NCI-H1105 treated with DMSO at 0.1 percent for 48 hours (cell line): ENCODE data around the gene PTPRG.

Experiments
- DNase-seq: peaks from one replicate; lab custom pipeline; 2025; lab: John Stamatoyannopoulos, UW

Gene PTPRG

GRCh38 chr3:61966200-61966599, 404.8 kb downstream of the PTPRG start:
- no peak for DNase-seq

GRCh38 chr3:61967019-61967418, 405.6 kb downstream of the PTPRG start:
- DNase-seq: no peak

- DNase-seq: no peak
These were observed 406.6 kb downstream of the PTPRG start for GRCh38 chr3:61967937-61968336.

GRCh38 chr3:61974662-61975061, 413.3 kb downstream of the PTPRG start:
- DNase-seq: no peak

- no peak for DNase-seq
These were observed 413.8 kb downstream of the PTPRG start for GRCh38 chr3:61975199-61975598.

- no peak for DNase-seq
These were observed 414.6 kb downstream of the PTPRG start for GRCh38 chr3:61975936-61976335.

- DNase-seq: no peak
These were observed 417.4 kb downstream of the PTPRG start for GRCh38 chr3:61978460-61979419.

- no peak for DNase-seq
These were observed 418.3 kb downstream of the PTPRG start for GRCh38 chr3:61979638-61980037.

- no peak for DNase-seq
These were observed 418.7 kb downstream of the PTPRG start for GRCh38 chr3:61980041-61980440.

- DNase-seq: no peak
These were observed 419.7 kb downstream of the PTPRG start for GRCh38 chr3:61981060-61981459.

- DNase-seq: no peak
These were observed 422.1 kb downstream of the PTPRG start for GRCh38 chr3:61983479-61983878.

- DNase-seq: no peak
These were observed 423.6 kb downstream of the PTPRG start for GRCh38 chr3:61985020-61985419.

- DNase-seq: no peak
These were observed 425.1 kb downstream of the PTPRG start for GRCh38 chr3:61986473-61986872.

GRCh38 chr3:61989681-61990080, 428.3 kb downstream of the PTPRG start:
- DNase-seq: no peak

GRCh38 chr3:61990327-61991027, 429.1 kb downstream of the PTPRG start:
- DNase-seq: no peak

- no peak for DNase-seq
These were observed 430.3 kb downstream of the PTPRG start for GRCh38 chr3:61991706-61992105.

- no peak for DNase-seq
These were observed 435.0 kb downstream of the PTPRG start for GRCh38 chr3:61996366-61996765.

GRCh38 chr3:61997101-61997500, 435.7 kb downstream of the PTPRG start:
- no peak for DNase-seq

GRCh38 chr3:62003835-62004234, 442.5 kb downstream of the PTPRG start:
- no peak for DNase-seq

- DNase-seq: no peak
These were observed 445.7 kb downstream of the PTPRG start for GRCh38 chr3:62007036-62007435.

GRCh38 chr3:62010989-62011388, 449.6 kb downstream of the PTPRG start:
- no peak for DNase-seq

GRCh38 chr3:62011666-62012065, 450.3 kb downstream of the PTPRG start:
- DNase-seq: no peak

- no peak for DNase-seq
These were observed 452.6 kb downstream of the PTPRG start for GRCh38 chr3:62013951-62014350.
